ENCODE measurements around the gene IL17RE. TPM values are rescaled to one million over a fixed set of nuclear protein-coding genes. Genes with fewer than 3 reads are reported as not detected.

Gene IL17RE
- total and polyA plus RNA-seq, 9 of the 15 experiments (the other 6 are each of a cell fraction or from before 2014, with no cell fraction given) = 0.32 to 1.9 (median 0.51) TPM; not detected in 4

- peak; percentile 24; the same call in 1 of the 2 replicates for TF ChIP-seq USF2 (CRISPR knock-in tag; IDR thresholded peaks at IDR 0.05)
- TF ChIP-seq KAT7 (CRISPR knock-in tag; IDR thresholded peaks at IDR 0.05; ENCODE audit: borderline replicate concordance) = peak; percentile 77
- TF ChIP-seq POLR2H (tag; IDR thresholded peaks at IDR 0.05; ENCODE audit: low read depth) = peak; percentile 83
- no peak; the same call in 1 of the 2 replicates for TF ChIP-seq ZNF764 (CRISPR knock-in tag; IDR thresholded peaks at IDR 0.05; ENCODE audit: low read depth)
- peak; percentile 95 for TF ChIP-seq GABPA (tag; conservative IDR thresholded peaks at IDR 0.05; ENCODE audit: low read depth)
- peak; percentile 32 for TF ChIP-seq ZNF592 (IDR thresholded peaks at IDR 0.05)
- TF ChIP-seq, protein P1, sequence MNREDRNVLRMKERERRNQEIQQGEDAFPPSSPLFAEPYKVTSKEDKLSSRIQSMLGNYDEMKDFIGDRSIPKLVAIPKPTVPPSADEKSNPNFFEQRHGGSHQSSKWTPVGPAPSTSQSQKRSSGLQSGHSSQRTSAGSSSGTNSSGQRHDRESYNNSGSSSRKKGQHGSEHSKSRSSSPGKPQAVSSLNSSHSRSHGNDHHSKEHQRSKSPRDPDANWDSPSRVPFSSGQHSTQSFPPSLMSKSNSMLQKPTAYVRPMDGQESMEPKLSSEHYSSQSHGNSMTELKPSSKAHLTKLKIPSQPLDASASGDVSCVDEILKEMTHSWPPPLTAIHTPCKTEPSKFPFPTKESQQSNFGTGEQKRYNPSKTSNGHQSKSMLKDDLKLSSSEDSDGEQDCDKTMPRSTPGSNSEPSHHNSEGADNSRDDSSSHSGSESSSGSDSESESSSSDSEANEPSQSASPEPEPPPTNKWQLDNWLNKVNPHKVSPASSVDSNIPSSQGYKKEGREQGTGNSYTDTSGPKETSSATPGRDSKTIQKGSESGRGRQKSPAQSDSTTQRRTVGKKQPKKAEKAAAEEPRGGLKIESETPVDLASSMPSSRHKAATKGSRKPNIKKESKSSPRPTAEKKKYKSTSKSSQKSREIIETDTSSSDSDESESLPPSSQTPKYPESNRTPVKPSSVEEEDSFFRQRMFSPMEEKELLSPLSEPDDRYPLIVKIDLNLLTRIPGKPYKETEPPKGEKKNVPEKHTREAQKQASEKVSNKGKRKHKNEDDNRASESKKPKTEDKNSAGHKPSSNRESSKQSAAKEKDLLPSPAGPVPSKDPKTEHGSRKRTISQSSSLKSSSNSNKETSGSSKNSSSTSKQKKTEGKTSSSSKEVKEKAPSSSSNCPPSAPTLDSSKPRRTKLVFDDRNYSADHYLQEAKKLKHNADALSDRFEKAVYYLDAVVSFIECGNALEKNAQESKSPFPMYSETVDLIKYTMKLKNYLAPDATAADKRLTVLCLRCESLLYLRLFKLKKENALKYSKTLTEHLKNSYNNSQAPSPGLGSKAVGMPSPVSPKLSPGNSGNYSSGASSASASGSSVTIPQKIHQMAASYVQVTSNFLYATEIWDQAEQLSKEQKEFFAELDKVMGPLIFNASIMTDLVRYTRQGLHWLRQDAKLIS (CRISPR knock-in tag; IDR thresholded peaks at IDR 0.05) = peak; percentile 81; the same call in 1 of the 2 replicates
- TF ChIP-seq POLR2A (conservative IDR thresholded peaks at IDR 0.05) = peak; percentile 98
- TF ChIP-seq, protein P2, sequence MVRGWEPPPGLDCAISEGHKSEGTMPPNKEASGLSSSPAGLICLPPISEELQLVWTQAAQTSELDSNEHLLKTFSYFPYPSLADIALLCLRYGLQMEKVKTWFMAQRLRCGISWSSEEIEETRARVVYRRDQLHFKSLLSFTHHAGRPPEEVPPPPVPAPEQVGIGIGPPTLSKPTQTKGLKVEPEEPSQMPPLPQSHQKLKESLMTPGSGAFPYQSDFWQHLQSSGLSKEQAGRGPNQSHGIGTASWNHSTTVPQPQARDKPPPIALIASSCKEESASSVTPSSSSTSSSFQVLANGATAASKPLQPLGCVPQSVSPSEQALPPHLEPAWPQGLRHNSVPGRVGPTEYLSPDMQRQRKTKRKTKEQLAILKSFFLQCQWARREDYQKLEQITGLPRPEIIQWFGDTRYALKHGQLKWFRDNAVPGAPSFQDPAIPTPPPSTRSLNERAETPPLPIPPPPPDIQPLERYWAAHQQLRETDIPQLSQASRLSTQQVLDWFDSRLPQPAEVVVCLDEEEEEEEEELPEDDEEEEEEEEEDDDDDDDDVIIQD (CRISPR knock-in tag; IDR thresholded peaks at IDR 0.05) = no peak
- TF ChIP-seq FOSL1 (tag; conservative IDR thresholded peaks at IDR 0.05) = 0 out of 2 replicates have a peak, but pooled peaks have one; percentile 9
Observed at GRCh38 chr3:9890249-9891071, 12.2 kb upstream of the IL17RE start, which contains the start of gene JAGN1 (continued).

All from K562 (cell line).